ENCODE data around the gene TAF1L. TPM values are rescaled to one million over a fixed set of nuclear protein-coding genes. Genes with fewer than 3 reads are reported as not detected.

The TAF1L gene, protein sequence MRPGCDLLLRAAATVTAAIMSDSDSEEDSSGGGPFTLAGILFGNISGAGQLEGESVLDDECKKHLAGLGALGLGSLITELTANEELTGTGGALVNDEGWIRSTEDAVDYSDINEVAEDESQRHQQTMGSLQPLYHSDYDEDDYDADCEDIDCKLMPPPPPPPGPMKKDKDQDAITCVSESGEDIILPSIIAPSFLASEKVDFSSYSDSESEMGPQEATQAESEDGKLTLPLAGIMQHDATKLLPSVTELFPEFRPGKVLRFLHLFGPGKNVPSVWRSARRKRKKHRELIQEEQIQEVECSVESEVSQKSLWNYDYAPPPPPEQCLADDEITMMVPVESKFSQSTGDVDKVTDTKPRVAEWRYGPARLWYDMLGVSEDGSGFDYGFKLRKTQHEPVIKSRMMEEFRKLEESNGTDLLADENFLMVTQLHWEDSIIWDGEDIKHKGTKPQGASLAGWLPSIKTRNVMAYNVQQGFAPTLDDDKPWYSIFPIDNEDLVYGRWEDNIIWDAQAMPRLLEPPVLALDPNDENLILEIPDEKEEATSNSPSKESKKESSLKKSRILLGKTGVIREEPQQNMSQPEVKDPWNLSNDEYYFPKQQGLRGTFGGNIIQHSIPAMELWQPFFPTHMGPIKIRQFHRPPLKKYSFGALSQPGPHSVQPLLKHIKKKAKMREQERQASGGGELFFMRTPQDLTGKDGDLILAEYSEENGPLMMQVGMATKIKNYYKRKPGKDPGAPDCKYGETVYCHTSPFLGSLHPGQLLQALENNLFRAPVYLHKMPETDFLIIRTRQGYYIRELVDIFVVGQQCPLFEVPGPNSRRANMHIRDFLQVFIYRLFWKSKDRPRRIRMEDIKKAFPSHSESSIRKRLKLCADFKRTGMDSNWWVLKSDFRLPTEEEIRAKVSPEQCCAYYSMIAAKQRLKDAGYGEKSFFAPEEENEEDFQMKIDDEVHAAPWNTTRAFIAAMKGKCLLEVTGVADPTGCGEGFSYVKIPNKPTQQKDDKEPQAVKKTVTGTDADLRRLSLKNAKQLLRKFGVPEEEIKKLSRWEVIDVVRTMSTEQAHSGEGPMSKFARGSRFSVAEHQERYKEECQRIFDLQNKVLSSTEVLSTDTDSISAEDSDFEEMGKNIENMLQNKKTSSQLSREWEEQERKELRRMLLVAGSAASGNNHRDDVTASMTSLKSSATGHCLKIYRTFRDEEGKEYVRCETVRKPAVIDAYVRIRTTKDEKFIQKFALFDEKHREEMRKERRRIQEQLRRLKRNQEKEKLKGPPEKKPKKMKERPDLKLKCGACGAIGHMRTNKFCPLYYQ (N-terminal part only)
- not detected for total RNA-seq

DNA sequence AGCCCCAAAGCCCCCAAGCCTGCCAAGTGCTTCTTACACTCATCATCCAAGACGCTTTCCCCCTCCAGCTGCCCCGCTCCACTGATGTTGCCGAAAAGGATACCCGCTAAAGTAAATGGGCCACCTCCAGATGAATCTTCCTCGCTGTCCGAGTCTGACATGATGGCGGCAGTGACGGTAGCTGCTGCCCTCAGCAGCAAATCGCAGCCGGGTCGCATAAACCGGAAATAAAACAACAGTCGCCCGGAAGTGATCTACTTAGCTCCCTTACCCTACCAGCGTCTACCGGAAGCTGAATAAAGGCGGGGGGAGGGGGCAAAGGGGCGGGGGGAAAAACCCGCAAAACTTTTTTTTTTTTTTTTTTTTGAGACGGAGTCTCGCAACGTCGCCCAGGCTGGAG lies at the start of gene TAF1L:
Gene TAF1L (minus strand): TSS at position 308 of the 400 bp plus-strand sequence. CDS start 90 bp downstream, at position 218.
- TF ChIP-seq, protein P1, sequence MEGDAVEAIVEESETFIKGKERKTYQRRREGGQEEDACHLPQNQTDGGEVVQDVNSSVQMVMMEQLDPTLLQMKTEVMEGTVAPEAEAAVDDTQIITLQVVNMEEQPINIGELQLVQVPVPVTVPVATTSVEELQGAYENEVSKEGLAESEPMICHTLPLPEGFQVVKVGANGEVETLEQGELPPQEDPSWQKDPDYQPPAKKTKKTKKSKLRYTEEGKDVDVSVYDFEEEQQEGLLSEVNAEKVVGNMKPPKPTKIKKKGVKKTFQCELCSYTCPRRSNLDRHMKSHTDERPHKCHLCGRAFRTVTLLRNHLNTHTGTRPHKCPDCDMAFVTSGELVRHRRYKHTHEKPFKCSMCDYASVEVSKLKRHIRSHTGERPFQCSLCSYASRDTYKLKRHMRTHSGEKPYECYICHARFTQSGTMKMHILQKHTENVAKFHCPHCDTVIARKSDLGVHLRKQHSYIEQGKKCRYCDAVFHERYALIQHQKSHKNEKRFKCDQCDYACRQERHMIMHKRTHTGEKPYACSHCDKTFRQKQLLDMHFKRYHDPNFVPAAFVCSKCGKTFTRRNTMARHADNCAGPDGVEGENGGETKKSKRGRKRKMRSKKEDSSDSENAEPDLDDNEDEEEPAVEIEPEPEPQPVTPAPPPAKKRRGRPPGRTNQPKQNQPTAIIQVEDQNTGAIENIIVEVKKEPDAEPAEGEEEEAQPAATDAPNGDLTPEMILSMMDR (IDR thresholded peaks at IDR 0.05): no peak
- DNase-seq (ENCODE audit: low spot score): no peak
- H3K27ac ChIP-seq: no peak within 1 kb of the TSS
- H3K36me3 ChIP-seq: no peaks in the 10 kb centered on the region
- H3K9me3 ChIP-seq: no peaks in the 10 kb centered on the region
- no peak within 1 kb of the TSS for H3K4me3 ChIP-seq
- H3K4me1 ChIP-seq: no peaks in the 10 kb centered on the region
- H3K27me3 ChIP-seq: no peaks in the 10 kb centered on the region

DNA sequence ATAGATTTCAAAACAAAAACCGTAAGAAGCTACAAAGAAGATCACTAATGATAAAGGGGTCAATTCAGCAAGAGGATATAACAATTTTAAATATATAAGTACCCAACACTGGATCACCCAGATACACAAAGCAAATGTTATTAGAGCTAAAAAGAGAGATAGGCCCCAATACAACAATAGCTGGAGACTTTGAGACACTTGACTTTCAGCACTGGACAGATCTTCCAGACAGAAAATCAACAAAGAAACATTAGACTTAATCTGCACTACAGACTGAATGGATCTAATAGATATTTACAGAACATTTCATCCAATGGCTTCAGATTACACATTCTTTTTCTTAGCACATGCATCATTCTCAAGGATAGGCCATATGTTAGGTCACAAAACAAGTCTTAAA lies 46.3 kb upstream of the TAF1L start:
- H3K9me3 ChIP-seq: peaks cover 0 to 30% of the 10 kb centered on the region in 2 donors
- TF ChIP-seq, protein P1 (IDR thresholded peaks at IDR 0.05): no peak
- H3K27me3 ChIP-seq: no peaks in the 10 kb centered on the region
- no peaks in the 10 kb centered on the region for H3K36me3 ChIP-seq
- no peak for DNase-seq (ENCODE audit: low spot score)
- no peak overlapping the region for H3K27ac ChIP-seq
- no peaks in the 10 kb centered on the region for H3K4me1 ChIP-seq
- no peak overlapping the region for H3K4me3 ChIP-seq

DNA sequence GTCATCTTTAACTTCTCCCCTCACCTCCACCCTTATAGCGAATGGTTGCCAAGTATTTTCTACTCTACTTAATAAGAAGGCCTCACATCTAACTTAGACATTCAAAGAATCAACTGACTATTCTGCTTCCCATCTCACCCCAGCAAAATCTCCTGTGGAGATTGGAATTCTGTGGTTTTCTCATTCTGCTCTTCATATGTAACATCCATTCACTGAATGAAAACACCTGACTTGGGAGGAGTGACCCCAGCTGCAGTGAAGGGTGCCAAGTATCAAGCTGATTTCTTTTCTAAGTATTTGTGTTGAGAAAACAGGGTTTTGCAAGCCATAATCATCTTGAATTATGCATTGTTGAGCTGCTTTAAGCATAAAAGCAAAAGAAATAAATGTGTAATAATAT lies 42.5 kb upstream of the TAF1L start:
- no peaks in the 10 kb centered on the region for H3K36me3 ChIP-seq
- no peak overlapping the region for H3K27ac ChIP-seq
- H3K4me3 ChIP-seq: no peak overlapping the region
- H3K4me1 ChIP-seq: no peaks in the 10 kb centered on the region
- TF ChIP-seq, protein P1 (IDR thresholded peaks at IDR 0.05): no peak
- DNase-seq (ENCODE audit: low spot score): no peak
- peaks cover 0 to 15% of the 10 kb centered on the region in 2 donors for H3K9me3 ChIP-seq
- H3K27me3 ChIP-seq: no peaks in the 10 kb centered on the region

DNA sequence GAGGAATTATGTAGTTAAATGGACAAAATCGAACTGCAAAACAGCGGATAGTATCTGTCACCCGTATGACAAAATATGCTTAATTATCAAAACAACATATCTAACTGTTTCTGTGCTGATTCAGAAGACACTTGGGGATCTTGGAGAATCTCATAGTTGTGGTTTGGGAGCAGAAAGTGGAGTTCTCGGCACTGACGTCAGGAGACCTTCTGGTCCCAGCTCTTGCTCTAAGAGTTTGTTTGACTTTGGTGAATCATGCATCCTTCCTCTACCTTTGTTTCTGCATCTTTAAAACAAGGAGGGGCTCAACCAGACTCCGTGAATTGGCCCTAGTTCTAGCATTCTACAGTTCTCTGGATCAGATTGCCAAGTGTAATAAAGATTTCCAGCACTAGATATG lies 37.0 kb upstream of the TAF1L start:
- Histone ChIP-seq H3K36me3 (no peaks in the 10 kb centered on the region), H3K27me3 (no peaks in the 10 kb centered on the region), H3K27ac (no peak overlapping the region), H3K9me3 (no peaks in the 10 kb centered on the region), H3K4me3 (no peak overlapping the region), H3K4me1 (no peaks in the 10 kb centered on the region)
- no peak for DNase-seq (ENCODE audit: low spot score)
- TF ChIP-seq, protein P1 (IDR thresholded peaks at IDR 0.05): no peak

DNA sequence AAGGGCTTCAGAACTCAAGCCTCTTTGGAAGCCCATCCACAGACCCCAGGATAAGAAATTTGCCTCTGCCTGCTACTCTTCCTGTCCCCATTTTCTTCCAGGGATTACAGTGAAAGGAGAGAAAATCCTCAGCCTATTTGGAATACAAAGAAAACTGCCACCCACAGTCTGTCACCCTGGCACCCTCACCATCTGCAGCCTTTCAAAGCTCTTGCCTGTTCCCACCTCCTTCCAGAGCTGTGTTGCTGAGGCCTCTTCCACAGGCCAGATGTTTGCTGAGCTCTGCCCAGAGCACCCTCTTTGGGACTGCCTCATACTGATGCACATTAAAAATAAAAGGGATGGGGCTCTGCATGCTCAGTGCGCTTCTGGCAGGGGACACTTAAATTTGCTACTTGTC lies 35.9 kb upstream of the TAF1L start:
- TF ChIP-seq, protein P1 (IDR thresholded peaks at IDR 0.05): no peak
- H3K4me1 ChIP-seq: no peaks in the 10 kb centered on the region
- DNase-seq (ENCODE audit: low spot score): no peak
- H3K4me3 ChIP-seq: no peak overlapping the region
- H3K36me3 ChIP-seq: no peaks in the 10 kb centered on the region
- no peaks in the 10 kb centered on the region for H3K27me3 ChIP-seq
- H3K27ac ChIP-seq: no peak overlapping the region
- H3K9me3 ChIP-seq: no peaks in the 10 kb centered on the region
